ENCODE data around the gene THYN1. TPM values are rescaled to one million over a fixed set of nuclear protein-coding genes. Genes with fewer than 3 reads are reported as not detected.

THYN1 gene
- total and polyA plus RNA-seq, 2 donors (not counting 3 experiments of a cell fraction or from before 2014, with no cell fraction given) = 35.7 to 38.0 TPM

DNA sequence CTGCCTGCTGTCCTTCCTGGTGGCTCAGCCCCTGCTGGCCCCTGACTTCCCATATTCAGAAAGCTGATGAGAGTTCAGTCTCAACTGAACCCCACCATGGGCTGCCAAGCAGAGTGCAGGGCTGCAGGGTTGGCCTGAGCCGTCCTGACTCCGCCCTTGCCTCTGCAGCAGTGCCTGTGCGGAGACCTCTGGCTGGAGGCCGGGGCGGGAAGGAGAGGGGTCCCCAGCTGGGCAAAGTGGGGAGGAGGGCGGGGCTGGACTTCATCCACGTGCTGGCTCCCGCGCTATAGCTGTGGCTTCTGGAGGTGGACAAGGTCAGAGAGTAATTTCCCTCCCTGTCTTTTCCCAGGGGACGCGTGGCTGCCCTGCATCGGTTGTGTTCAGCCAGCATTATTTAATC is 36.6 kb upstream of the THYN1 start:
- intact Hi-C loops (cut with micrococcal nuclease) (no loop called here), dilution Hi-C loops (cut with MboI; ENCODE audit: extremely low pct_ligation_motif_present, low sequenced_read_pairs) (no loop called here)
- TF ChIP-seq MYC (IDR thresholded peaks at IDR 0.05; ENCODE audit: low read depth, low read length) (no peak), EZH2 (IDR thresholded peaks at IDR 0.05; ENCODE audit: borderline replicate concordance, low read depth, low read length, severe bottlenecking) (no peak), JUN (IDR thresholded peaks at IDR 0.05; ENCODE audit: borderline replicate concordance, insufficient read depth, insufficient read length, low read depth) (no peak), FOS (IDR thresholded peaks at IDR 0.05; ENCODE audit: borderline replicate concordance, insufficient read depth, low read length) (no peak), GATA2 (IDR thresholded peaks at IDR 0.05; ENCODE audit: insufficient read depth, insufficient read length, low read depth, low read length) (no peak), POLR2A (IDR thresholded peaks at IDR 0.05; ENCODE audit: low read depth, low read length) (no peak), POLR2AphosphoS5 (IDR thresholded peaks at IDR 0.05; ENCODE audit: insufficient read depth, low read depth, low read length) (no peak)
- TF ChIP-seq, protein P1, sequence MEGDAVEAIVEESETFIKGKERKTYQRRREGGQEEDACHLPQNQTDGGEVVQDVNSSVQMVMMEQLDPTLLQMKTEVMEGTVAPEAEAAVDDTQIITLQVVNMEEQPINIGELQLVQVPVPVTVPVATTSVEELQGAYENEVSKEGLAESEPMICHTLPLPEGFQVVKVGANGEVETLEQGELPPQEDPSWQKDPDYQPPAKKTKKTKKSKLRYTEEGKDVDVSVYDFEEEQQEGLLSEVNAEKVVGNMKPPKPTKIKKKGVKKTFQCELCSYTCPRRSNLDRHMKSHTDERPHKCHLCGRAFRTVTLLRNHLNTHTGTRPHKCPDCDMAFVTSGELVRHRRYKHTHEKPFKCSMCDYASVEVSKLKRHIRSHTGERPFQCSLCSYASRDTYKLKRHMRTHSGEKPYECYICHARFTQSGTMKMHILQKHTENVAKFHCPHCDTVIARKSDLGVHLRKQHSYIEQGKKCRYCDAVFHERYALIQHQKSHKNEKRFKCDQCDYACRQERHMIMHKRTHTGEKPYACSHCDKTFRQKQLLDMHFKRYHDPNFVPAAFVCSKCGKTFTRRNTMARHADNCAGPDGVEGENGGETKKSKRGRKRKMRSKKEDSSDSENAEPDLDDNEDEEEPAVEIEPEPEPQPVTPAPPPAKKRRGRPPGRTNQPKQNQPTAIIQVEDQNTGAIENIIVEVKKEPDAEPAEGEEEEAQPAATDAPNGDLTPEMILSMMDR (IDR thresholded peaks at IDR 0.05; ENCODE audit: extremely low read depth in 1 of 2, insufficient read depth in 1 of 2, low read depth in 1 of 2, low read length in 2 of 2) = no peak
- TF ChIP-seq, protein P2, sequence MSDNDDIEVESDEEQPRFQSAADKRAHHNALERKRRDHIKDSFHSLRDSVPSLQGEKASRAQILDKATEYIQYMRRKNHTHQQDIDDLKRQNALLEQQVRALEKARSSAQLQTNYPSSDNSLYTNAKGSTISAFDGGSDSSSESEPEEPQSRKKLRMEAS (IDR thresholded peaks at IDR 0.05; ENCODE audit: insufficient read depth, insufficient read length) = no peak
- no peaks in the 10 kb centered on the region for H3K79me2 ChIP-seq (ENCODE audit: control insufficient read depth, insufficient read depth, low read length)
- H3K4me2 ChIP-seq (ENCODE audit: insufficient read depth, low read length) = no peak overlapping the region
- CTCF ChIA-PET = no interaction called here
- no peaks in the 10 kb centered on the region for H3K9me3 ChIP-seq (replicated peaks; ENCODE audit: control insufficient read depth, insufficient read depth, low read length)
- H3K36me3 ChIP-seq (ENCODE audit: control insufficient read depth in 2 of 2, extremely low read depth in 1 of 2, insufficient read depth in 2 of 2, low read length in 2 of 2) = no peaks in the 10 kb centered on the region
- POLR2A ChIA-PET = no interaction called here
- no peaks in the 10 kb centered on the region for H4K20me1 ChIP-seq (replicated peaks; ENCODE audit: control insufficient read depth, extremely low read depth, insufficient read depth, low read length)
- no peaks in the 10 kb centered on the region for H3K9me1 ChIP-seq (replicated peaks; ENCODE audit: control insufficient read depth, extremely low read depth, insufficient read depth, low read length)
- H3K27ac ChIP-seq (ENCODE audit: insufficient read depth, low read depth, low read length) = no peak overlapping the region
- DNase-seq (ENCODE audit: low read depth, low spot score) = no peak
- no peak overlapping the region for H2AFZ ChIP-seq (ENCODE audit: low read depth, low read length)
- H3K9ac ChIP-seq (replicated peaks; ENCODE audit: extremely low read depth, insufficient read depth, low read length) = no peak overlapping the region
- no peaks in the 10 kb centered on the region for H3K27me3 ChIP-seq (ENCODE audit: control insufficient read depth in 2 of 2, insufficient read depth in 2 of 2, low read length in 2 of 2)
- BruUV-seq (replicated peaks) = no TSS peak
- no peak for FAIRE-seq
- H3K4me1 ChIP-seq (ENCODE audit: control insufficient read depth, extremely low read depth, insufficient read depth, low read length) = no peaks in the 10 kb centered on the region
- no peak overlapping the region for H3K4me3 ChIP-seq (replicated peaks in 1 of 3; ENCODE audit: insufficient read depth in 1 of 3, low read depth in 1 of 3, low read length in 3 of 3)

Data from endothelial cell of umbilical vein (primary cell).